ENCODE measurements around the gene AJUBA. TPM values are rescaled to one million over a fixed set of nuclear protein-coding genes. Genes with fewer than 3 reads are reported as not detected.
"Not testable (repeated sequence)": the region's sequence is repeated elsewhere in the genome, so short reads cannot be mapped to it uniquely, and the experiment has no call there.

AJUBA gene
- total RNA-seq, 2 experiments from 2014 or later = 1.2 to 1.3 TPM

DNA sequence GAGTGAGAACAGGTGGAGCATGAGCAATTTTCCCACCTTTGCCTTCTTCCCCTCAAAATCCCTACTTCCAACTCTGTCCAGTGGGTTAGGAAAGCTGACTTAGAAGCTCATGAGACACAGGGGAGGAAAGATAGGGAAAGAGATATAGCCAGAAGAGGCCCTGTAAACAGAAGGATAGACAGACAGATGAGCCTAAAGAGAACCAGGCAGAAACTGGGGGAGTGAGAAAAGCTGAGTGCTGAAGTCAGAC is 5.0 kb downstream of the AJUBA start:
- Mint-ChIP-seq H3K4me3 (no peak overlapping the region), H3K36me3 (ENCODE audit: low read depth) (no peaks in the 10 kb centered on the region), H3K9me3 (no peaks in the 10 kb centered on the region), H3K4me1 (peaks cover 10% of the 10 kb centered on the region), H3K27me3 (peaks cover 31% of the 10 kb centered on the region), H3K27ac (no peak overlapping the region)
- no peak for DNase-seq
- ChIA-PET CTCF (interaction anchor here (1.9 to 8.7 kb wide), 3 partner anchors 7 to 407 kb away, joined by 5 to 165 read pairs (median 17); partner anchors contain the start of gene AJUBA), POLR2A (interaction anchor here (1.0 kb wide), 1 partner anchor 58 kb away, joined by 3 read pairs; no protein-coding TSS in a partner anchor)

DNA sequence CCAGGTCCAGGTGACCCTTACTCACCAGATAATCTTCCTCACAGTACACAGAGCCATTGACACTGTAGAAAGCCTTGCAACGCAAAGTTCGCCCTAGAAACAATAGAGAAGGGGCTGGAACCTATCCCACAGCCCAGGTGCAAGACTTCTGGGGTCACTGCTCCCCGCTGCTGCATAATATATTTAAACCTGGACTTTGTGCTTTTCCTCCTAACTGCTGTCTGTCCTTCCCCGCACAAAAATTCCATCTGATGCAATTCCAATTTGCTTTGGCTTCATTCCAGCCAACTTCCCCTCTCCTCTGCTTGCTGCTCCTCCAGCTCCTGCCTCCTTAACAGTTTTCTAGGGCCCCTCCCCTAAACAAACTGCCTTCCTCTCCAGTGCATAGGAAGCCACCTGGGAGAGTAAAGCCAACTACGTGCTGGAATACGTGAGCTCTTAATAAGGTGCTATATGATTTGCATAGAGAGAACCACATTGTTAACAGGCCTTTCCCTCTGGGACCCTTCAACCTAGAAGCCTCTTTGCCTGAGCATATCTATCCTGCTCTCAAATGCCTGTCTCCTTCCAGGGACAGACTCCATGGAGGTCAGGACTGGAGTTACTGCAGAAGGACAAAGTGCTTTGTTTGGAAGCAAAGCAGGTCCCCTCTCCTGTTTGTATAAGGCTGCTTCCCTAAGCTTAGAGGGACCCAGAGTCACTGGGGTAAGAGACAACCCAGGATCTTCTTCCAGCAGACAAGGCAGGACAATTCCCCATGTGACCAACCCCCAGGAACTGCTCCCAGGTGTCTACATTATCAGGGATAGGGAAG is 5.5 kb downstream of the AJUBA start:
- Mint-ChIP-seq H3K27me3 (peaks cover 31% of the 10 kb centered on the region), H3K4me1 (peaks cover 8% of the 10 kb centered on the region), H3K9me3 (no peaks in the 10 kb centered on the region), H3K27ac (no peak overlapping the region), H3K36me3 (ENCODE audit: low read depth) (no peaks in the 10 kb centered on the region), H3K4me3 (no peak overlapping the region)
- CTCF ChIA-PET = interaction anchor here (1.1 to 8.7 kb wide), 4 partner anchors 8 to 406 kb away, joined by 3 to 165 read pairs (median 11); partner anchors contain the start of genes AJUBA and CDH24
- DNase-seq = no peak
- POLR2A ChIA-PET = interaction anchor here (1.0 kb wide), 1 partner anchor 57 kb away, joined by 3 read pairs; no protein-coding TSS in a partner anchor

DNA sequence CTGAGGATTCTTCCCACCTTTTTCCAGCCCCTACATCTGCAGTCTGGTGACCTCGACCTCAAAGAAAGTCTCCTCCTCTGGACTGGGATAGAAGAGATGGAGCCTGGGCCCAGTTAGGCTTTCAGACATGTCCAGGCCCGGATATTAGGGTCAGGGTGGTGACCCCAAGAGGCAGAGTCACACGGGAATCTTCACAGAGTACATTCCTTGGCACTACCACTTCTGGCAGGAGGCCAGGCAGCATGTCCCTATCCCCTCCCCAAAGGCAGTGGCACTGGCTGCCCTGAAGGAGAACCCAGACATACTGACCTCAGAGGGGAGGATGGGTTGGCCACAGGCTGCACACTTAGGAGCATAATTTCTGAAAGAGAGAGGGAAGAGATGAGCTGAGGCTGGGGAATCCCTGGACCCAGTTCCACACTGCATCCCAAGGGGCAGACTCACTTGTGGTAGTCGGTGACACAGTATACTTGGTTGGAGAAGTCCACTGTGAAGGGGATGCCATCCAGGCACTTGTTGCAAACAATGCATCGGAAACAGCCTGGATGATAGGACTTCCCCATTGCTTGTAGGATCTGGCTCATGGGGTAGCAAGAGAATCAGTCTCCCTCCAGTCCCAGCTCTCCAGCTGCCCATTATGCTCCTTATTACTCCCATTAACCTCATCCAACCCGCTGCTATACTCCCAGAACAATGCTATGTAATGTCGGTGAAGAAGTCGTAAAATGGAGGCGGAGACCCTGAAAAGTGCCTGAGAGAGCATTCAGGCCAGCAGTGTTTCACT is 7.6 kb downstream of the AJUBA start:
- Mint-ChIP-seq H3K4me3 (no peak overlapping the region), H3K4me1 (peaks cover 1% of the 10 kb centered on the region), H3K36me3 (ENCODE audit: low read depth) (no peaks in the 10 kb centered on the region), H3K27ac (no peak overlapping the region), H3K9me3 (no peaks in the 10 kb centered on the region), H3K27me3 (peaks cover 24% of the 10 kb centered on the region)
- no peak for DNase-seq
- ChIA-PET CTCF (interaction anchor here (0.7 to 8.7 kb wide), 9 partner anchors 10 to 152 kb away, joined by 3 to 165 read pairs (median 5); partner anchors contain the start of genes AJUBA and PRMT5), POLR2A (interaction anchor here (2.3 to 2.9 kb wide), 3 partner anchors 8 to 45 kb away, joined by 7 to 10 read pairs (median 10); partner anchors contain the start of genes AJUBA, HAUS4 and PRMT5)

DNA sequence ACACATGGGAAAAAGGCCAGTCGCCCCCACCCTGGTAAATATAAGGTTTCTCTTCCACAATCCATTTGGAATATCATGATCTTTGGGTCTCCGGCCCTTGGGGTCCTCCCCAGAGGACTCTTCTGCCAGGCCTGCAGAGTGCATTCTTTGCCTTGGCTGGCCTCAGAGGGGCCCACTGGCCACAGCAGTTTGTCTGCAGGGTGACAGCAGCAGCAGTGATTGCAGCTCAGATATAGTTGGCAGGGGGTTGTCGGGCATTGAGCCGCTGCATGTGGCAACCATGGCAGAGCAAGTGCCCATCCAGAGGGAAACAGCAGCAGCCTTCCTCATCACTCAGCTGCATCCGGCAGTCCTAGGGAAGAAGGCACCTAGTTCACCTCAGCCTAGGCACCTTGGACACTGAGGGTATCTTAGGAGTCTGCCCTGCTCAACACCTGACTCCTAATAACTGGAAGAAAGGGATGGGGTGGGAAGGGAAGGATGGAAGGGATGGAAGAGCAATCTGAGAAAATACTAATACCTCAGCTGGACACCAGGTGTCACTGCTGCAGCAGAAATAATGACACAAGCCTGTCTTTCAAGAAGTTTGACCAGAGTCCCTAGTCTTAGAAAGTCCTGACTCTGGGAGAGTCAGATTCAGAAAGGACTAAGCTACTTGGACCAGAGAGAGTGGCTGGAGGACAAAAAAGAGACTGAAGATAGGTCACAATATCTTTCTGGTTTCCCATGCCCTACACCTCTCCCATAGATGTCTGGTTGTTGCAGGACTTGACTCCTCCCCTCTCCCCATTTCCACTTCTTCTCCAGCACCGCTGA is 8.9 kb downstream of the AJUBA start:
- H3K27me3 Mint-ChIP-seq = peaks cover 13% of the 10 kb centered on the region
- DNase-seq = peak; percentile 43
- H3K4me3 Mint-ChIP-seq = no peak overlapping the region
- no peaks in the 10 kb centered on the region for H3K4me1 Mint-ChIP-seq
- H3K9me3 Mint-ChIP-seq = no peaks in the 10 kb centered on the region
- ChIA-PET POLR2A (interaction anchor here (0.7 to 2.9 kb wide), 9 partner anchors 9 to 328 kb away, joined by 3 to 10 read pairs (median 6); partner anchors contain the start of genes AJUBA, HAUS4 and PRMT5), CTCF (interaction anchor here (0.6 to 8.7 kb wide), 25 partner anchors 10 to 248 kb away, joined by 3 to 165 read pairs (median 7); partner anchors contain the start of genes ACIN1, AJUBA, C14orf119 and HAUS4)
- H3K36me3 Mint-ChIP-seq (ENCODE audit: low read depth) = no peaks in the 10 kb centered on the region
- H3K27ac Mint-ChIP-seq = no peak overlapping the region

DNA sequence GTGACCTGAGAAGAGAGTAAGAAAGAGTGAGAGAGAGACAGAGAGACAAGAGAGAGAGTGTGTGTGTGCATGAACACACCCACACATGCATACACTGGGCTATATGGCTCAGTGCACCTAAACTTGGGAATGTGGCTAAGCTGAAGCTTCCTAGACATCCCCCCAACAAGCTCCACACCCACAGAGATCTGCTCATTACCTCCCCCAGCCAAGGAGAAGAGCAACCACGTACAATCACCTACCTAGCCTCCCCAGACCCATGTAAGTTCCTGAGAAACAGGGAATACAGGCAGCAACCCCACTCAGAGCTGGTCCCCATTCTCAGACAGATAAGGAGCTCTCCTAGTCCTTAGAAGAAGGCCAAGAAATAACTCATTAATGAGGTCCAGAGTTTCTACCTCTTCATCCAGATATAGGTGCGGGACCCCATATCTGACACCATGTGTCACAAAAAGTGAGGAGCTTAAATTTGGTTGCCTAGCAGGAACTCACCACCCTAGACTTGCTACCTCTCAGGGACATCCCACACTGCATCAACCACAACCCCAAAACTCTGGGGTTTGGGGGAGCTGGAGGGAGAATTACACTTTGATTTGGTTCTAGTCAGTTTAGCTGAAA is 9.9 kb downstream of the AJUBA start:
- POLR2A ChIA-PET = interaction anchor here (0.8 to 2.9 kb wide), 7 partner anchors 10 to 329 kb away, joined by 3 to 10 read pairs (median 7); partner anchors contain the start of genes AJUBA, HAUS4 and PRMT5
- Mint-ChIP-seq H3K4me1 (no peaks in the 10 kb centered on the region), H3K27me3 (peaks cover 9% of the 10 kb centered on the region), H3K4me3 (no peak overlapping the region), H3K36me3 (ENCODE audit: low read depth) (no peaks in the 10 kb centered on the region), H3K27ac (no peak overlapping the region), H3K9me3 (no peaks in the 10 kb centered on the region)
- CTCF ChIA-PET = interaction anchor here (0.6 to 8.7 kb wide), 25 partner anchors 9 to 496 kb away, joined by 3 to 165 read pairs (median 7); partner anchors contain the start of genes ACIN1, AJUBA, C14orf119 and HAUS4
- DNase-seq = no peak

DNA sequence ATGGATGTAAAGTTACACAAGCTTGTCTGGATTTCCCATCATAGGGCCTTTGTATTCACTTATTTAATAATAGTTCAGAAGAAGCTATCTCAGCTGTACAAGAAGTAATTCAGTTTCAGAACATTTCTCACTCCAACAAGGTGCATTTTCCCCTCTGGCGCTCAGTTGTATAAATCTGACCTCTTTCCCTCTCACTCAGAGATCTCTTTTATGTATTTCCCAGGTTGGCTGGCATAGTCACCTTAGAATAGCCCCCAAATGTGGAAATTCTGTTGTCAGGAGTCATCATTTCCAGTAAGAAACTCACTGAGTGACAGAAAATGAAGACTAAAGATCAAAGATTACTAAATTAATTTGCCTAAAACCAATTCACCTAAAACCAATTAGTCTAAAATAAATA is 11.2 kb downstream of the AJUBA start:
- POLR2A ChIA-PET = no interaction called here
- H3K4me3 Mint-ChIP-seq = no peak overlapping the region

DNA sequence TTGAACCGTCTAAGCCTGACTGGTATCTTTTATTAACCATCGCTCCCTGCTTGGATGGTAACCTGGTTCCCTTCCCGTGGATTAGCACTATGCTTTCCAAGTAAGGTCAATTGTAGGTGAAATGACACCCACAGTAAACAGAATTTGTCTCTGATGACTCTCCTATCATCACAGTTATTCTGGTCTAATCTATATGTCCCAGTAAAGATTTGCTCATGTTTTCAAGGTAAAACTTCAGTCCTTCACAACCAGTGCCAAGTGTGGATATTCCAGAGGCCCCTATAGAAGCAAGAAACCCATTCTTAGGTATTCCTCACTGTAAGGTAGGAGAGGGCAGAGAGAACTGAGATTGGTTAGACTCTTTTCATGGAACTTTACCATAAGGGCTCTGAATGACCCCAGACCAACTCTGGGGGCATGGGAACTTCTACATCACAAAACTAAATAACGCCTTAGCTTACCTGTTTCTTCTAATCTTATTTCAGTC is 15.5 kb downstream of the AJUBA start:
- no peak for DNase-seq
- Mint-ChIP-seq H3K4me1 (no peaks in the 10 kb centered on the region), H3K27me3 (peaks cover 4% of the 10 kb centered on the region), H3K27ac (no peak overlapping the region), H3K36me3 (ENCODE audit: low read depth) (no peaks in the 10 kb centered on the region), H3K9me3 (no peaks in the 10 kb centered on the region), H3K4me3 (no peak overlapping the region)
- CTCF ChIA-PET = interaction anchor here (2.1 kb wide), 1 partner anchor 20 kb away, joined by 10 read pairs; no protein-coding TSS in a partner anchor
- POLR2A ChIA-PET = no interaction called here

More for the DNA sequence above, 11.2 kb downstream of the AJUBA start:
- Mint-ChIP-seq H3K27me3 (peaks cover 2% of the 10 kb centered on the region), H3K27ac (no peak overlapping the region), H3K36me3 (ENCODE audit: low read depth) (no peaks in the 10 kb centered on the region), H3K4me1 (no peaks in the 10 kb centered on the region), H3K9me3 (no peaks in the 10 kb centered on the region)
- DNase-seq = no peak
- CTCF ChIA-PET = interaction anchor here (0.7 to 8.7 kb wide), 11 partner anchors 8 to 98 kb away, joined by 4 to 165 read pairs (median 17); partner anchors contain the start of genes AJUBA and HAUS4

DNA sequence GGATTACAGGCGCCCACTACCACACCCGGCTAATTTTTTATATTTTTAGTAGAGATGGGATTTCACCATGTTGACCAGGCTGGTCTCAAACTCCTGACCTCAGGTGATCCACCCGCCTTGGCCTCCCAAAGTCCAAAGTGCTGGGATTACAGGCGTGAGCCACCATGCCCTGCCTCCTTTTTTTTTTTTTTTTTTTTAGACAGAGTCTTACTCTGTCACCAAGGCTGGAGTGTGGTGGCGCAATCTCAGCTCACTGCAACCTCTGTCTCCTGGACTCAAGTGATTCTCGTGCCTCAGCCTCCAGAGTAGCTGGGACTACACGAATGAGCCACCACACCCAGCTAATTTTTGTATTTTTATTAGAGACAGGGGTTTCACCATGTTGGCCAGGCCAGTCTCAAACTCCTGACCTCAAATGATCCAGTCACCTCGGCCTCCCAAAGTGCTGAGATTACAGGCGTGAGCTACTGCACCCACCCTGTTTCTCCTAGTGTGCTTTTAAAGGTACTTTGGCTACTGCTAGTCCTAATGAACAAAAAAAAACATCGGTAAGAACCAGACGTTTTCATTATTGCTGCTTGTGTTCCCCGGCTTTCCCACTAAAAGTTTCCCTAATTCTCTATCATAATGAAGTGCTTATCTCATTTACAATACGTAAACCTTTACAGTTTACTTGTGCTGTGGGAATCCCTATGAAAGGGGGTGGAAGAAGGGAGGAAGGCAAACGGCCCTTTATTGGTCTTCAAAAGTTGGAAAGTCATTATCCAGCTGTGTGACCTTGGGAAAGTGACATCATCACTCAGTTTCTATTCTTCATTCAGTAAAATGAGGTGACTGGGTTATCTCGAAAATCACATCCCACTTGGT is 16.2 kb downstream of the AJUBA start:
- POLR2A ChIA-PET, H3K9me3 Mint-ChIP-seq: not testable (repeated sequence)
- CTCF ChIA-PET = interaction anchor here (0.7 to 2.1 kb wide), 3 partner anchors 20 to 396 kb away, joined by 3 to 10 read pairs (median 3); partner anchors contain the start of gene CDH24

DNA sequence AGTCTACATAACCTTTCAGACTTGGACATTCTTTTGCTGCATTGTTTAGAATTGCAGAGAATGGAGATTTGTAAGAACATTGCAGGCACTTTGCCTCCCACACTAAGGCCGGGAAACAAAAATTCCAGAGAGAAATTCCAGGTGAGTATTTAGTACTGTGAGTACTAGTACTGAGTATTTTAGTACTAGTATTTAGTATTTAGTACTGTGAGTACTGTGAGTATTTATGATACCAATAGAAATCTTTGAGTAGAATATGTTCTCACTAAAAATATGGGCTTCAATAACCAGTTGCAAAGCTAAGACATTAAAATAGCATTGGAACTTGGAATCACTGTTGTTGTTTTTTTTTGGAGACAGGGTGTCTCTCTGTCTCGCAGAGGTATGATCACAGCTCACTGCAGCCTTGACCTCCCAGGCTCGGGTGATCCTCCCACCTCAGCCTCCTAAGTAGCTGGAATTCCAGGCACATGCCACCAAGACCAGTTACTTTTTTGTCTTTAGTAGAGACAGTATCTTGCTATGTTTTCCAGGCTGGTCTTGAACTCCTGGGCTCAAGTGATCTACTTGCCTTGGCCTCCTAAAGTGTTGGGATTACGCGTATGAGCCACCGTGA is 20.2 kb downstream of the AJUBA start:
- POLR2A ChIA-PET = interaction anchor here (1.0 to 1.7 kb wide), 3 partner anchors 13 to 45 kb away, joined by 3 to 5 read pairs (median 3); partner anchors contain the start of gene PRMT5

More for the DNA sequence above, 16.2 kb downstream of the AJUBA start:
- not testable (repeated sequence) for H3K36me3 Mint-ChIP-seq (ENCODE audit: low read depth); H3K4me3 Mint-ChIP-seq; H3K27me3 Mint-ChIP-seq; H3K27ac Mint-ChIP-seq; DNase-seq; H3K4me1 Mint-ChIP-seq

DNA sequence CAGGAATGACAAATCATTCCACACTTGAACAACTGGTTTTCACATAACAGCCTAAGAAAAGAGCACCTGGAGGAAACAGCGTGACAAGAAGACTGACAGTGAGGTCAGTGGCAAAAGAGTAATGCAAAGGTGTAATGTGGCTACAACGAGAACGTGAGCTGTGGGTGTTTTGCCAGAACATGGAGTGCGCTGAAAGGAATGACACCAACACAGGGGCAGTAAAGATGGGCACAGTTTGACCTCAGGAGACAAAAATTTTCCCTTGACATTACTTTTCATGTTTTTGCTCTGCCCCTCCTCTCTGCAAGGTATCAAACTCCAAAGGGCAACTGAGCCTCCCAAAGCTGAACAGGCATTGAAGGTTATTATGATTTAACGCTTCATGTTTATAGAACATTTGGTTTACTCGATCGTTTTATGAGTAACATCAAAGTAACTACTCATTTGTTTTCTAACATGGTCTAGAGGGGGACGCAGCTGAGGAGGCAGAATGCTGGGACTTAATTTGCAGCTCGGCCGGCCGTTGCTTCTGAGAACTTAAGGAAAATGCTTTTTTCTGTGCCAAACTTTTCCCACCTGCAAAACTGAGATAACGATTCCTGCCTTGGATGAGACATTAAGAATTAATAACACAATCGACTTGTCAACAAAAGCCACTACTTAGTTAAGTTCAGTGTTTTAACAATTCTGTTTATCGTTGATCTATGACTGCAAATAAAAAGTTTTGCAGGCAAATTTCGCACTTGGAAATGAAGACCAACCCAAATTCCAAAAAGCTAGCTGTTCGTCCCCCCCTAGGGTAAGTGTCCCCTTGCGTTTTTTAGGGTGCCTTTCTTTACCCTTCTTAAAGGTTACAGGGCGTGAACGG is 26.4 kb downstream of the AJUBA start:
- Mint-ChIP-seq H3K27ac (peak overlapping the region; percentile 79), H3K4me3 (peak overlapping the region; percentile 91), H3K4me1 (peaks cover 30% of the 10 kb centered on the region), H3K27me3 (peaks cover 3% of the 10 kb centered on the region), H3K36me3 (ENCODE audit: low read depth) (peaks cover 32% of the 10 kb centered on the region), H3K9me3 (no peaks in the 10 kb centered on the region)
- ChIA-PET CTCF (interaction anchor here (0.7 to 3.2 kb wide), 23 partner anchors 14 to 386 kb away, joined by 3 to 25 read pairs (median 5); partner anchors contain the start of genes ACIN1, C14orf119, CDH24 and MRPL52), POLR2A (interaction anchor here (0.6 to 4.1 kb wide), 30 partner anchors 10 to 1170 kb away, joined by 3 to 33 read pairs (median 4); partner anchors contain the start of genes ACIN1, AJUBA, DAD1 and LRP10)
- no peak for DNase-seq

More for the DNA sequence above, 20.2 kb downstream of the AJUBA start:
- H3K9me3 Mint-ChIP-seq = no peaks in the 10 kb centered on the region
- no peak overlapping the region for H3K27ac Mint-ChIP-seq
- no peak for DNase-seq
- H3K36me3 Mint-ChIP-seq (ENCODE audit: low read depth) = no peaks in the 10 kb centered on the region
- H3K4me1 Mint-ChIP-seq = peaks cover 4% of the 10 kb centered on the region
- CTCF ChIA-PET = interaction anchor here (1.0 to 4.2 kb wide), 4 partner anchors 10 to 106 kb away, joined by 3 to 18 read pairs (median 6); no protein-coding TSS in a partner anchor
- H3K27me3 Mint-ChIP-seq = peaks cover 5% of the 10 kb centered on the region
- H3K4me3 Mint-ChIP-seq = no peak overlapping the region

All from activated CD4-positive, alpha-beta memory T cell treated with anti-CD3 and anti-CD28 coated beads, Interleukin-2, amount 10 ng/mL, durations not matched to agents 7 days and 5 days (primary cell).